Chondrocyte (in vitro differentiated cells): ENCODE results near the gene MKI67. TPM values are rescaled to one million over a fixed set of nuclear protein-coding genes. Genes with fewer than 3 reads are reported as not detected.

Experiments
- DNase-seq: peaks from one replicate; pipeline ENCODE4 v3.0.0; 2021; ENCODE audit warnings: mixed read lengths, low spot score
- H3K27ac Mint-ChIP-seq: one replicate; pipeline ENCODE4 v1.8.0; 2021; ENCODE audit warnings: mild to moderate bottlenecking, moderate library complexity, mixed read lengths; ENCODE audit not compliant: unreplicated experiment
- H3K27me3 Mint-ChIP-seq: 2 replicates; pipeline ENCODE4 v1.8.0; 2021; ENCODE audit warnings: low read depth, mixed read lengths
- H3K36me3 Mint-ChIP-seq: 2 replicates; pipeline ENCODE4 v1.8.0; 2021; ENCODE audit warnings: low read depth, mixed read lengths
- H3K4me1 Mint-ChIP-seq: 2 replicates; pipeline ENCODE4 v1.8.0; 2021; ENCODE audit warnings: low read depth, mild to moderate bottlenecking, mixed read lengths
- H3K4me3 Mint-ChIP-seq: one replicate; pipeline ENCODE4 v1.8.0; 2021; ENCODE audit warnings: mild to moderate bottlenecking, moderate library complexity, mixed read lengths; ENCODE audit not compliant: unreplicated experiment
- H3K9me3 Mint-ChIP-seq: 2 replicates; pipeline ENCODE4 v1.8.0; 2021; ENCODE audit warnings: low read depth, mixed read lengths
- CTCF ChIP-seq: fragments of 200-600 bp; sonication (generic); IDR thresholded peaks from 2 replicates; pipeline ENCODE4 v1.5.0; 2021; ENCODE audit warnings: antibody characterized with exemption, mild to moderate bottlenecking, moderate library complexity
- total RNA-seq: library from RNA; stranded (reverse); gene quantifications from 3 replicates; pipeline ENCODE4 v1.2.1, GENCODE V29; 2021

Gene MKI67
- total RNA-seq, 1 donor from 2014 or later = 17.1 TPM

GRCh38 chr10:128061306-128062300 is 64.6 kb downstream of the MKI67 start:
- DNase-seq = peak; percentile 38
- peaks cover 55% of the 10 kb centered on the region for H3K4me1 Mint-ChIP-seq
- H3K36me3 Mint-ChIP-seq = peaks cover 5% of the 10 kb centered on the region
- no peaks in the 10 kb centered on the region for H3K27me3 Mint-ChIP-seq
- no peak for TF ChIP-seq CTCF
- no peaks in the 10 kb centered on the region for H3K9me3 Mint-ChIP-seq
- H3K27ac Mint-ChIP-seq = peak overlapping the region; percentile 47
- no peak overlapping the region for H3K4me3 Mint-ChIP-seq

GRCh38 chr10:128060341-128061250 is 65.6 kb downstream of the MKI67 start:
- no peaks in the 10 kb centered on the region for H3K27me3 Mint-ChIP-seq
- no peaks in the 10 kb centered on the region for H3K9me3 Mint-ChIP-seq
- H3K4me3 Mint-ChIP-seq = no peak overlapping the region
- peak overlapping the region; percentile 36 for H3K27ac Mint-ChIP-seq
- H3K36me3 Mint-ChIP-seq = no peaks in the 10 kb centered on the region
- H3K4me1 Mint-ChIP-seq = peaks cover 55% of the 10 kb centered on the region
- no peak for TF ChIP-seq CTCF
- DNase-seq = peak; percentile 81

- Mint-ChIP-seq H3K4me1 (peaks cover 50% of the 10 kb centered on the region), H3K36me3 (no peaks in the 10 kb centered on the region), H3K27me3 (no peaks in the 10 kb centered on the region), H3K4me3 (no peak overlapping the region), H3K9me3 (no peaks in the 10 kb centered on the region), H3K27ac (no peak overlapping the region)
- TF ChIP-seq CTCF = no peak
- DNase-seq = no peak
These were observed 66.3 kb downstream of the MKI67 start for GRCh38 chr10:128059982-128060293.

- peaks cover 45% of the 10 kb centered on the region for H3K4me1 Mint-ChIP-seq
- H3K9me3 Mint-ChIP-seq = no peaks in the 10 kb centered on the region
- H3K4me3 Mint-ChIP-seq = no peak overlapping the region
- H3K36me3 Mint-ChIP-seq = no peaks in the 10 kb centered on the region
- no peak for TF ChIP-seq CTCF
- H3K27me3 Mint-ChIP-seq = no peaks in the 10 kb centered on the region
- no peak overlapping the region for H3K27ac Mint-ChIP-seq
- peak; percentile 52 for DNase-seq
These were observed 66.8 kb downstream of the MKI67 start for GRCh38 chr10:128059266-128059981.
